HUES64 (cell line): ENCODE data around the gene CHST9.

Experiments used
- H3K27ac ChIP-seq: 2 replicates; pipeline ENCODE4 v1.7.0; 2013; ENCODE audit warnings: low read depth, low read length, inconsistent platforms
- H3K27me3 ChIP-seq: 2 replicates; pipeline ENCODE4 v1.6.1; 2013; ENCODE audit warnings: mild to moderate bottlenecking, low read length; ENCODE audit not compliant: insufficient read depth
- H3K36me3 ChIP-seq: 2 replicates; pipeline ENCODE4 v1.6.1; 2013; ENCODE audit warnings: mild to moderate bottlenecking, low read length; ENCODE audit not compliant: insufficient read depth
- H3K4me1 ChIP-seq: 2 replicates; pipeline ENCODE4 v1.6.1; 2013; ENCODE audit warnings: mild to moderate bottlenecking, low read length, moderate library complexity; ENCODE audit not compliant: insufficient read depth
- H3K4me3 ChIP-seq: 2 replicates; pipeline ENCODE4 v1.5.1; 2013; ENCODE audit warnings: mild to moderate bottlenecking, low read length, moderate library complexity
- H3K9ac ChIP-seq: 2 replicates; pipeline ENCODE4 v1.6.1; 2013; ENCODE audit warnings: mild to moderate bottlenecking, low read depth, low read length
- H3K9me3 ChIP-seq: 2 replicates; pipeline ENCODE4 v1.6.1; 2013; ENCODE audit warnings: low read depth, low read length; ENCODE audit not compliant: insufficient read depth
- WGBS: fragments of 150-250, 120-280 bp; methylation state at CpG from one replicate; pipeline ENCODE4 v1.1.7; 2013; ENCODE audit warnings: missing lambda C conversion rate; 5-methylcytosine and 5-hydroxymethylcytosine counted together

The CHST9 gene

GRCh38 chr18:27211569-27211968, 26.5 kb upstream of the CHST9 start:
- WGBS = 61% methylated on average over 1 of the region's 1 CpG
- no peak overlapping the region for H3K9ac ChIP-seq

GRCh38 chr18:27206411-27206810, 21.3 kb upstream of the CHST9 start:
- WGBS = 95% methylated on average over 3 of the region's 3 CpGs
- Histone ChIP-seq H3K27ac (no peak overlapping the region), H3K27me3 (no peaks in the 10 kb centered on the region)

More at GRCh38 chr18:27211569-27211968, 26.5 kb upstream of the CHST9 start:
- Histone ChIP-seq H3K9me3 (no peaks in the 10 kb centered on the region), H3K4me3 (no peak overlapping the region), H3K27me3 (no peaks in the 10 kb centered on the region; the same call in none of the 2 replicates), H3K27ac (no peak overlapping the region), H3K4me1 (peaks cover 7% of the 10 kb centered on the region; the same call in 1 of the 2 replicates), H3K36me3 (no peaks in the 10 kb centered on the region)

GRCh38 chr18:27202741-27203140, 17.6 kb upstream of the CHST9 start:
- Histone ChIP-seq H3K27me3 (no peaks in the 10 kb centered on the region), H3K9ac (no peak overlapping the region), H3K36me3 (no peaks in the 10 kb centered on the region), H3K4me1 (no peaks in the 10 kb centered on the region), H3K4me3 (no peak overlapping the region), H3K9me3 (no peaks in the 10 kb centered on the region), H3K27ac (no peak overlapping the region)
- WGBS = 95% methylated on average over 2 of the region's 2 CpGs

More at GRCh38 chr18:27206411-27206810, 21.3 kb upstream of the CHST9 start:
- Histone ChIP-seq H3K4me3 (no peak overlapping the region), H3K4me1 (no peaks in the 10 kb centered on the region), H3K9me3 (no peaks in the 10 kb centered on the region), H3K9ac (no peak overlapping the region), H3K36me3 (no peaks in the 10 kb centered on the region)

- no peaks in the 10 kb centered on the region for H3K27me3 ChIP-seq
- 83% methylated on average over 3 of the region's 3 CpGs for WGBS
- H3K4me1 ChIP-seq = no peaks in the 10 kb centered on the region; the same call in 1 of the 2 replicates
- H3K9me3 ChIP-seq = no peaks in the 10 kb centered on the region
- H3K27ac ChIP-seq = no peak overlapping the region
- no peak overlapping the region for H3K9ac ChIP-seq
- no peak overlapping the region for H3K4me3 ChIP-seq
- H3K36me3 ChIP-seq = no peaks in the 10 kb centered on the region
Measured at GRCh38 chr18:27198036-27198435, 12.9 kb upstream of the CHST9 start.

GRCh38 chr18:27188309-27188708, 3.2 kb upstream of the CHST9 start:
- Histone ChIP-seq H3K27me3 (peaks cover 37% of the 10 kb centered on the region), H3K27ac (no peak overlapping the region), H3K4me1 (peaks cover 9% of the 10 kb centered on the region; the same call in 1 of the 2 replicates), H3K9me3 (no peaks in the 10 kb centered on the region), H3K4me3 (no peak overlapping the region), H3K9ac (no peak overlapping the region), H3K36me3 (no peaks in the 10 kb centered on the region)
- WGBS = 100% methylated on average over 1 of the region's 1 CpG

- Histone ChIP-seq H3K4me3 (peak overlapping the region; percentile 75), H3K36me3 (no peaks in the 10 kb centered on the region), H3K4me1 (peaks cover 15% of the 10 kb centered on the region; the same call in 1 of the 2 replicates), H3K27ac (no peak overlapping the region), H3K9me3 (no peaks in the 10 kb centered on the region), H3K9ac (no peak overlapping the region), H3K27me3 (peaks cover 39% of the 10 kb centered on the region)
- whole genome bisulfite sequencing = 87% methylated on average over 4 of the region's 4 CpGs
Measured at GRCh38 chr18:27185897-27186296, 789 bp upstream of the CHST9 start.

GRCh38 chr18:27184115-27185024, 738 bp downstream of the CHST9 start:
- H3K9me3 ChIP-seq = no peaks in the 10 kb centered on the region
- no peaks in the 10 kb centered on the region for H3K36me3 ChIP-seq
- peak overlapping the region; percentile 75 for H3K4me3 ChIP-seq
- 6% methylated on average over 31 of the region's 33 CpGs for WGBS
- H3K27me3 ChIP-seq = peaks cover 39% of the 10 kb centered on the region
- no peak overlapping the region; the same call in 1 of the 2 replicates for H3K9ac ChIP-seq
- H3K4me1 ChIP-seq = peaks cover 15% of the 10 kb centered on the region; the same call in 1 of the 2 replicates
- H3K27ac ChIP-seq = no peak overlapping the region

GRCh38 chr18:27181726-27182125, 3.4 kb downstream of the CHST9 start:
- Histone ChIP-seq H3K27me3 (peaks cover 30% of the 10 kb centered on the region), H3K9me3 (no peaks in the 10 kb centered on the region), H3K36me3 (no peaks in the 10 kb centered on the region), H3K9ac (no peak overlapping the region), H3K27ac (no peak overlapping the region), H3K4me1 (peaks cover 28% of the 10 kb centered on the region), H3K4me3 (no peak overlapping the region)
- 91% methylated on average over 1 of the region's 1 CpG for WGBS

GRCh38 chr18:27178424-27178823, 6.7 kb downstream of the CHST9 start:
- H3K9me3 ChIP-seq = no peaks in the 10 kb centered on the region
- peaks cover 3% of the 10 kb centered on the region; the same call in 1 of the 2 replicates for H3K27me3 ChIP-seq
- H3K4me1 ChIP-seq = peaks cover 44% of the 10 kb centered on the region
- no peaks in the 10 kb centered on the region for H3K36me3 ChIP-seq
- H3K9ac ChIP-seq = no peak overlapping the region
- no peak overlapping the region for H3K27ac ChIP-seq
- no peak overlapping the region for H3K4me3 ChIP-seq

- peak overlapping the region; percentile 13; the same call in 1 of the 2 replicates for H3K4me3 ChIP-seq
- H3K27ac ChIP-seq = no peak overlapping the region
- no peaks in the 10 kb centered on the region for H3K27me3 ChIP-seq
- H3K36me3 ChIP-seq = no peaks in the 10 kb centered on the region
- H3K4me1 ChIP-seq = peaks cover 38% of the 10 kb centered on the region
- WGBS = 0% methylated on average over 1 of the region's 1 CpG
- no peaks in the 10 kb centered on the region for H3K9me3 ChIP-seq
- H3K9ac ChIP-seq = no peak overlapping the region
Measured at GRCh38 chr18:27175914-27176313, 9.2 kb downstream of the CHST9 start.

- Histone ChIP-seq H3K9me3 (no peaks in the 10 kb centered on the region), H3K27me3 (no peaks in the 10 kb centered on the region), H3K4me1 (peaks cover 38% of the 10 kb centered on the region), H3K9ac (no peak overlapping the region), H3K27ac (no peak overlapping the region), H3K36me3 (no peaks in the 10 kb centered on the region), H3K4me3 (no peak overlapping the region)
- no CpG with 5 or more reads among the region's 2 CpGs for WGBS
Measured at GRCh38 chr18:27175245-27175644, 9.9 kb downstream of the CHST9 start.
